Activated T-helper 17 cell treated with anti-CD3 and anti-CD28 coated beads, Interleukin-2, amount 50 U/mL, for 72 hours (primary cell): ENCODE data around the gene ACTR3C. TPM values are rescaled to one million over a fixed set of nuclear protein-coding genes. Genes with fewer than 3 reads are reported as not detected.
A peak's percentile ranks its signal among the peaks of the same experiment; 100 is the strongest.
"Not testable (repeated sequence)": the region's sequence is repeated elsewhere in the genome, so short reads cannot be mapped to it uniquely, and the experiment has no call there.

Experiments
- ATAC-seq: fragments of 150-1000 bp; cut with Tn5 transposase; replicated peaks from 2 replicates; pipeline ENCODE4 v1.10.0; 2021; ENCODE audit warnings: mild to moderate bottlenecking, moderate library complexity
- H3K27ac Mint-ChIP-seq: one replicate; pipeline ENCODE4 v1.8.0; 2022; ENCODE audit warnings: mixed read lengths
- H3K27me3 Mint-ChIP-seq: one replicate; pipeline ENCODE4 v1.8.0; 2022; ENCODE audit warnings: mixed read lengths
- H3K36me3 Mint-ChIP-seq: one replicate; pipeline ENCODE4 v1.8.0; 2022; ENCODE audit warnings: low read depth, mild to moderate bottlenecking, mixed read lengths
- H3K4me1 Mint-ChIP-seq: one replicate; pipeline ENCODE4 v1.8.0; 2022; ENCODE audit warnings: mixed read lengths
- H3K4me3 Mint-ChIP-seq: one replicate; pipeline ENCODE4 v1.8.0; 2022; ENCODE audit warnings: mild to moderate bottlenecking, mixed read lengths
- H3K9me3 Mint-ChIP-seq: one replicate; pipeline ENCODE4 v1.8.0; 2022; ENCODE audit warnings: mixed read lengths
- total RNA-seq, 2 donors: library from RNA; stranded (reverse); gene quantifications; one replicate each; pipeline ENCODE4 v1.2.3, GENCODE V29; 2022

ACTR3C gene
- total RNA-seq, 2 donors from 2014 or later: 9.4 to 11.1 TPM

GRCh38 chr7:150304499-150305258 lies 18.7 kb downstream of the ACTR3C start:
- H3K4me1 Mint-ChIP-seq: peaks cover 13% of the 10 kb centered on the region
- not testable (repeated sequence) for H3K9me3 Mint-ChIP-seq, H3K36me3 Mint-ChIP-seq, H3K4me3 Mint-ChIP-seq, H3K27me3 Mint-ChIP-seq
- ATAC-seq: peak; percentile 38
- H3K27ac Mint-ChIP-seq: peak overlapping the region; percentile 14

GRCh38 chr7:150302908-150303310 lies 20.4 kb downstream of the ACTR3C start:
- H3K4me1 Mint-ChIP-seq, ATAC-seq, H3K36me3 Mint-ChIP-seq, H3K27me3 Mint-ChIP-seq, H3K4me3 Mint-ChIP-seq, H3K9me3 Mint-ChIP-seq, H3K27ac Mint-ChIP-seq: not testable (repeated sequence)

- not testable (repeated sequence) for H3K4me3 Mint-ChIP-seq, H3K27ac Mint-ChIP-seq, H3K36me3 Mint-ChIP-seq, ATAC-seq, H3K27me3 Mint-ChIP-seq, H3K9me3 Mint-ChIP-seq, H3K4me1 Mint-ChIP-seq
These were observed 25.4 kb downstream of the ACTR3C start for GRCh38 chr7:150297978-150298377.

- H3K36me3 Mint-ChIP-seq, H3K27ac Mint-ChIP-seq, H3K9me3 Mint-ChIP-seq, H3K27me3 Mint-ChIP-seq, H3K4me1 Mint-ChIP-seq, H3K4me3 Mint-ChIP-seq, ATAC-seq: not testable (repeated sequence)
These were observed 26.5 kb downstream of the ACTR3C start for GRCh38 chr7:150296802-150297201.

- ATAC-seq, H3K27ac Mint-ChIP-seq, H3K27me3 Mint-ChIP-seq, H3K9me3 Mint-ChIP-seq, H3K4me1 Mint-ChIP-seq, H3K36me3 Mint-ChIP-seq, H3K4me3 Mint-ChIP-seq: not testable (repeated sequence)
These were observed 27.7 kb downstream of the ACTR3C start for GRCh38 chr7:150295614-150296013.

- H3K36me3 Mint-ChIP-seq, H3K4me3 Mint-ChIP-seq, ATAC-seq, H3K9me3 Mint-ChIP-seq, H3K27me3 Mint-ChIP-seq, H3K4me1 Mint-ChIP-seq, H3K27ac Mint-ChIP-seq: not testable (repeated sequence)
These were observed 28.3 kb downstream of the ACTR3C start for GRCh38 chr7:150295027-150295426.

- H3K4me1 Mint-ChIP-seq, H3K27ac Mint-ChIP-seq, H3K36me3 Mint-ChIP-seq, H3K27me3 Mint-ChIP-seq, H3K4me3 Mint-ChIP-seq, H3K9me3 Mint-ChIP-seq: not testable (repeated sequence)
- peak; percentile 39 for ATAC-seq
These were observed 33.0 kb downstream of the ACTR3C start for GRCh38 chr7:150290317-150290716.

- not testable (repeated sequence) for H3K4me3 Mint-ChIP-seq, H3K9me3 Mint-ChIP-seq, H3K27ac Mint-ChIP-seq, ATAC-seq, H3K4me1 Mint-ChIP-seq, H3K36me3 Mint-ChIP-seq, H3K27me3 Mint-ChIP-seq
These were observed 34.5 kb downstream of the ACTR3C start for GRCh38 chr7:150288816-150289215.

- not testable (repeated sequence) for H3K27ac Mint-ChIP-seq, H3K27me3 Mint-ChIP-seq, H3K36me3 Mint-ChIP-seq, H3K4me3 Mint-ChIP-seq, H3K9me3 Mint-ChIP-seq, H3K4me1 Mint-ChIP-seq, ATAC-seq
These were observed 35.5 kb downstream of the ACTR3C start for GRCh38 chr7:150287815-150288214.

GRCh38 chr7:150285849-150286754 lies 37.2 kb downstream of the ACTR3C start:
- ATAC-seq: peak; percentile 83
- H3K27ac Mint-ChIP-seq, H3K27me3 Mint-ChIP-seq, H3K9me3 Mint-ChIP-seq, H3K36me3 Mint-ChIP-seq, H3K4me1 Mint-ChIP-seq, H3K4me3 Mint-ChIP-seq: not testable (repeated sequence)

- H3K9me3 Mint-ChIP-seq, H3K4me3 Mint-ChIP-seq, H3K27me3 Mint-ChIP-seq, H3K27ac Mint-ChIP-seq, H3K4me1 Mint-ChIP-seq, H3K36me3 Mint-ChIP-seq: not testable (repeated sequence)
- ATAC-seq: peak; percentile 94
These were observed 39.7 kb downstream of the ACTR3C start for GRCh38 chr7:150283608-150284007.

GRCh38 chr7:150283111-150283510 lies 40.2 kb downstream of the ACTR3C start:
- H3K36me3 Mint-ChIP-seq, H3K4me3 Mint-ChIP-seq, H3K27ac Mint-ChIP-seq, H3K27me3 Mint-ChIP-seq, ATAC-seq, H3K9me3 Mint-ChIP-seq, H3K4me1 Mint-ChIP-seq: not testable (repeated sequence)

- not testable (repeated sequence) for H3K4me1 Mint-ChIP-seq, H3K27me3 Mint-ChIP-seq, H3K36me3 Mint-ChIP-seq, ATAC-seq, H3K9me3 Mint-ChIP-seq, H3K27ac Mint-ChIP-seq, H3K4me3 Mint-ChIP-seq
These were observed 41.5 kb downstream of the ACTR3C start for GRCh38 chr7:150281681-150282403.

GRCh38 chr7:150278383-150278782 lies 45.0 kb downstream of the ACTR3C start:
- H3K27ac Mint-ChIP-seq: not testable (repeated sequence)

More at GRCh38 chr7:150278383-150278782, 45.0 kb downstream of the ACTR3C start:
- H3K9me3 Mint-ChIP-seq, H3K36me3 Mint-ChIP-seq, H3K4me1 Mint-ChIP-seq, H3K4me3 Mint-ChIP-seq, H3K27me3 Mint-ChIP-seq, ATAC-seq: not testable (repeated sequence)
